ENCODE data around the gene MEIKIN. TPM values are rescaled to one million over a fixed set of nuclear protein-coding genes. Genes with fewer than 3 reads are reported as not detected.

The MEIKIN gene
- total RNA-seq, 2 donors from 2014 or later: 39.2 TPM; not detected in 1

DNA sequence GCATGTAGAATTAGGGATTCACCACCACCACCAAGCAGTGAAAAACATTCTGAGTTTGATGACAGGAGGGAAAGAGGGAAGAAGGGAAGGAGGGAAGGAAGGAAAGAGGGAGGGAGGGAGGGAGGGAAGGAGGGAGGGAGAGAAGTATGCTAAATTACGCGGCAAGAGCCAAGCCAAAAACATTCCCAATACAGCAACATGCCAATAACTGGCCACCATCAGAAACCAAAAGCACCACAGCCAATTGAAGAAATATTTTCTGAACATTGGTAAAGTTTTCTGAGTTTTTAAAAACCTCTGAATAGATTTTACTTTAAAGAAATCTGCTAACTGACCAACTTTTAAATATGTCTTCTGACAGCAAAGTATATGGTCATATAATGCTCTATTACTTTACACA lies 184.7 kb downstream of the MEIKIN start:
- no peaks in the 10 kb centered on the region for H3K27me3 ChIP-seq
- peaks cover 26% of the 10 kb centered on the region for H3K4me1 ChIP-seq
- no peak overlapping the region for H3K27ac ChIP-seq
- H3K36me3 ChIP-seq (replicated peaks in 1 of 2; ENCODE audit: insufficient read depth in 1 of 2, low read depth in 2 of 2): no peaks in the 10 kb centered on the region
- no peaks in the 10 kb centered on the region for H3K9me3 ChIP-seq
- no peak overlapping the region for H3K4me3 ChIP-seq
- TF ChIP-seq, protein P1, sequence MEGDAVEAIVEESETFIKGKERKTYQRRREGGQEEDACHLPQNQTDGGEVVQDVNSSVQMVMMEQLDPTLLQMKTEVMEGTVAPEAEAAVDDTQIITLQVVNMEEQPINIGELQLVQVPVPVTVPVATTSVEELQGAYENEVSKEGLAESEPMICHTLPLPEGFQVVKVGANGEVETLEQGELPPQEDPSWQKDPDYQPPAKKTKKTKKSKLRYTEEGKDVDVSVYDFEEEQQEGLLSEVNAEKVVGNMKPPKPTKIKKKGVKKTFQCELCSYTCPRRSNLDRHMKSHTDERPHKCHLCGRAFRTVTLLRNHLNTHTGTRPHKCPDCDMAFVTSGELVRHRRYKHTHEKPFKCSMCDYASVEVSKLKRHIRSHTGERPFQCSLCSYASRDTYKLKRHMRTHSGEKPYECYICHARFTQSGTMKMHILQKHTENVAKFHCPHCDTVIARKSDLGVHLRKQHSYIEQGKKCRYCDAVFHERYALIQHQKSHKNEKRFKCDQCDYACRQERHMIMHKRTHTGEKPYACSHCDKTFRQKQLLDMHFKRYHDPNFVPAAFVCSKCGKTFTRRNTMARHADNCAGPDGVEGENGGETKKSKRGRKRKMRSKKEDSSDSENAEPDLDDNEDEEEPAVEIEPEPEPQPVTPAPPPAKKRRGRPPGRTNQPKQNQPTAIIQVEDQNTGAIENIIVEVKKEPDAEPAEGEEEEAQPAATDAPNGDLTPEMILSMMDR (IDR thresholded peaks at IDR 0.05): no peak
- TF ChIP-seq POLR2A (IDR thresholded peaks at IDR 0.05): no peak
- ATAC-seq (no peak), DNase-seq (no peak)
- intact Hi-C loops (cut with DNase I): no loop called here
- WGBS, 2 donors: 84 to 88% methylated on average over 2 of the region's 2 CpGs

DNA sequence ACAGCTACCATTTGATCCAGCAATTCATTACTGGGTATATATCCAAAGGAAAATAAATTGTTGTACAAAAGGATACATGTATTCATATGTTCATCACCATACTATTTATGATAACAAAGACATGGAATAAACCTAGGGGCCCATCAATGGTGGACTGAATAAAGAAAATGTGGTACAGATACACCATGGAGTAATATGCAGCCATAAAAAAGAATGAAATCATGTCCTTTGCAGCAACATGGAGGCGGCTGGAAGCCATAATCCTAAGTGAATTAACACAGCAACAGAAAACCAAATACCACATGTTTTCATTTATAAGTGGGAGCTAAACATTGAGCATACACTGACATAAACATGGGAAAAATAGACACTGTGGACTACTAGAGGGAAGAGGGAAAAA lies 185.8 kb downstream of the MEIKIN start:
- Histone ChIP-seq H3K9me3 (no peaks in the 10 kb centered on the region), H3K4me1 (peaks cover 23% of the 10 kb centered on the region), H3K4me3 (no peak overlapping the region), H3K27me3 (no peaks in the 10 kb centered on the region), H3K36me3 (replicated peaks in 1 of 2; ENCODE audit: insufficient read depth in 1 of 2, low read depth in 2 of 2) (no peaks in the 10 kb centered on the region), H3K27ac (no peak overlapping the region)
- ATAC-seq: no peak
- intact Hi-C loops (cut with DNase I): no loop called here
- no peak for DNase-seq
- TF ChIP-seq POLR2A (IDR thresholded peaks at IDR 0.05): no peak
- TF ChIP-seq, protein P1 (IDR thresholded peaks at IDR 0.05): no peak
- 100% methylated on average over 1 of the region's 1 CpG for WGBS, 2 donors

DNA sequence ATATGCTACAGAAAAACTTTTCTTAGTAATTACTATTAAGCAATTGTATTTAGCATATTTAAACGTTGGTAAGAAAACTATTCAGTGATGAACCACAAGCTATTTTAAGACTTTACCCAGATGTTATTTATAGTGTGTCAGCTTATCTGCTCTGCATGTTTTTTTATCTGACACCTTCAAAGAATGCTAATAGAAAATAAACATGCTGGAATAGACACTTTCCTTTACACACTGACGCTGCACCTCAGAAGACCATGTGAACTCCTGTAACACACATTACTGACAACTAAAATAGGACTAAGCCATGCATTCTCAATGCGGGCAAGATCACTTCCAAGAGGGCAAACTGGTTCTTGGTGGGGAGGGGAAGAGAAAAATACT lies 187.0 kb downstream of the MEIKIN start:
- peaks cover 32% of the 10 kb centered on the region for H3K4me1 ChIP-seq
- WGBS, 2 donors: 19% methylated on average over 3 of the region's 3 CpGs
- ATAC-seq (no peak), DNase-seq (no peak)
- H3K9me3 ChIP-seq: no peaks in the 10 kb centered on the region
- H3K27me3 ChIP-seq: no peaks in the 10 kb centered on the region
- no peak overlapping the region for H3K4me3 ChIP-seq
- no peak overlapping the region for H3K27ac ChIP-seq
- intact Hi-C loops (cut with DNase I): no loop called here
- TF ChIP-seq POLR2A (IDR thresholded peaks at IDR 0.05): no peak
- TF ChIP-seq, protein P1 (IDR thresholded peaks at IDR 0.05): no peak
- no peaks in the 10 kb centered on the region for H3K36me3 ChIP-seq (replicated peaks in 1 of 2; ENCODE audit: insufficient read depth in 1 of 2, low read depth in 2 of 2)

DNA sequence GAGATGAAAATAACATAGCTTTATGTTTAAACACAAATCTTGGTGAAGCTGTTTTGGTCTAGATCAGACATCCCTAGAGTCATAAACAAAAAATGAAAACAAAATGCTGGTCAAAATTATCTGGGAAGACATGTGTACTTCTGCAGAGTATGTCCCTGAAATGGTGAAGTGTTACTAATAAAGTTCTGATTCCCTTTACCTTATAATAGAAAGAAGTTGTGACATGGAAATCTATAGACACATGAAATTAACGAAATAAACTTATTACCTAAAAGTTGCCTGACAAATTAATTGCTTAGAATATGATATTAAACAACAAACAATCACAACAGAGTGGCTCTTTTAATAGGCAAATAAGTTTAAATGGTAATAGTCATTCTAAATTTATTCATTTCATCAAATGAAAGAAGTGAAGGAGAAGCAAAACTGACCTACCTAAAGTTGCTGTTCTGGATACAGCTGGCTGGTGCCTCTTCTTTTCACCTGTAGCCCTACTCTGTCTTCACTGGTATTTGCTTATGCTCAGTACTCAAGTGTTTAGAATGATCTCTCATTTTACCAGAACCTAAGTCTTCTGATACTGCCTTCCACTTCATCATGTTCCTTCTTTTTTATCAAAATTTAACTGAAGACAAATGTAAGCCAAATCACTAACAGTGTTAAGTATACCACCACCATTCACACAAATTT lies 187.5 kb downstream of the MEIKIN start:
- no peaks in the 10 kb centered on the region for H3K27me3 ChIP-seq
- no peak overlapping the region for H3K27ac ChIP-seq
- H3K36me3 ChIP-seq (replicated peaks in 1 of 2; ENCODE audit: insufficient read depth in 1 of 2, low read depth in 2 of 2): no peaks in the 10 kb centered on the region
- intact Hi-C loops (cut with DNase I): no loop called here
- WGBS, 2 donors: 91 to 97% methylated on average over 1 of the region's 1 CpG
- TF ChIP-seq POLR2A (IDR thresholded peaks at IDR 0.05): no peak
- TF ChIP-seq, protein P1 (IDR thresholded peaks at IDR 0.05): no peak
- H3K4me3 ChIP-seq: no peak overlapping the region
- DNase-seq: no peak
- no peaks in the 10 kb centered on the region for H3K9me3 ChIP-seq
- H3K4me1 ChIP-seq: peaks cover 32% of the 10 kb centered on the region
- ATAC-seq: no peak

Other genes starting within 250 kb of the MEIKIN start
- gene FNIP1, start 148.6 kb downstream of the MEIKIN start, total RNA-seq: 10 to 100 TPM; 20.5 to 35.9 TPM
- gene ACSL6, start 66.0 kb upstream of the MEIKIN start, total RNA-seq: 1 to 10 TPM; 2.0 to 2.1 TPM
- gene IL3, start 115.0 kb upstream of the MEIKIN start, total RNA-seq: not detected
- gene CSF2, start 128.1 kb upstream of the MEIKIN start, total RNA-seq: not detected